Ishikawa (cell line): ENCODE measurements around the gene UBE2Q2.

ENCODE experiments used
- CEBPB ChIP-seq: IDR thresholded peaks from 2 replicates; pipeline ENCODE4 v1.6.1; 2012
- CREB1 ChIP-seq: IDR thresholded peaks from 2 replicates; pipeline ENCODE4 v1.6.1; 2012; ENCODE audit warnings: low read depth
- EGR1 ChIP-seq: IDR thresholded peaks from 2 replicates; pipeline ENCODE4 v1.6.1; 2012
- EP300 ChIP-seq: IDR thresholded peaks from 2 replicates; pipeline ENCODE4 v1.6.1; 2012; ENCODE audit warnings: borderline replicate concordance
- FOXM1 ChIP-seq: IDR thresholded peaks from 2 replicates; pipeline ENCODE4 v1.6.1; 2012; ENCODE audit warnings: low read depth, borderline replicate concordance
- NFIC ChIP-seq: IDR thresholded peaks from 2 replicates; pipeline ENCODE4 v1.6.1; 2012
- RAD21 ChIP-seq: IDR thresholded peaks from 2 replicates; pipeline ENCODE4 v1.6.1; 2012; ENCODE audit warnings: low read depth
- TAF1 ChIP-seq: IDR thresholded peaks from 2 replicates; pipeline ENCODE4 v1.6.1; 2012; ENCODE audit warnings: low read depth, mild to moderate bottlenecking
- TCF12 ChIP-seq: IDR thresholded peaks from 2 replicates; pipeline ENCODE4 v1.6.1; 2012; ENCODE audit warnings: low read depth
- TEAD4 ChIP-seq: IDR thresholded peaks from 2 replicates; pipeline ENCODE4 v1.6.1; 2012
- YY1 ChIP-seq: IDR thresholded peaks from 2 replicates; pipeline ENCODE4 v1.6.1; 2012; ENCODE audit warnings: low read depth
- ZBTB7A ChIP-seq: IDR thresholded peaks from 2 replicates; pipeline ENCODE4 v1.6.1; 2012; ENCODE audit warnings: low read depth
- TF ChIP-seq, protein P1 (sequence below): IDR thresholded peaks from 2 replicates; pipeline ENCODE4 v1.6.1; 2012
- TF ChIP-seq, protein P2 (sequence below): IDR thresholded peaks from 2 replicates; pipeline ENCODE4 v1.6.1; 2012
- TF ChIP-seq, protein P3 (sequence below): IDR thresholded peaks from 2 replicates; pipeline ENCODE4 v1.6.1; 2012; ENCODE audit warnings: low read depth, mild to moderate bottlenecking

The UBE2Q2 gene

DNA sequence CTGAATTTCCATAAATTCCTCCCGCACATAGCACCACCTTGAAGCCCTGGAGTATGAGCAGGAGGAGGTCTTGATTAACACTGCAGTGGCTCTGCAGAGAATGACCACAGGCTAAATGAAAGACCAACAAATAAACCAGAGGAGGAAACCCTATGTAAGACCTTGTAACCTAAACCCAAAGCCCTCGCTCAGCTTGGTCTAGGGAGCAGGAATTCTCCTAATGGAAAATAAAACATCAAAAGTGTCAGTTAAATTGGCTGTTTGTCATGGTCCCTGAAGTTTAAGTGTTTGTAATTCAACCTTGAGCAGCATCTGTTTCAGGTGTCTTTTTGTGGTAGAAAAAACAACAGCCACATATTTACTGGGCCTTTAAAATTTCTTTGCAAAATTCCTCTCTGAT, 9.2 kb upstream of the UBE2Q2 start:
- TF ChIP-seq, protein P1, sequence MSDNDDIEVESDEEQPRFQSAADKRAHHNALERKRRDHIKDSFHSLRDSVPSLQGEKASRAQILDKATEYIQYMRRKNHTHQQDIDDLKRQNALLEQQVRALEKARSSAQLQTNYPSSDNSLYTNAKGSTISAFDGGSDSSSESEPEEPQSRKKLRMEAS, result no peak
- no peak for TF ChIP-seq TCF12
- TF ChIP-seq NFIC, result no peak
- TF ChIP-seq, protein P2, sequence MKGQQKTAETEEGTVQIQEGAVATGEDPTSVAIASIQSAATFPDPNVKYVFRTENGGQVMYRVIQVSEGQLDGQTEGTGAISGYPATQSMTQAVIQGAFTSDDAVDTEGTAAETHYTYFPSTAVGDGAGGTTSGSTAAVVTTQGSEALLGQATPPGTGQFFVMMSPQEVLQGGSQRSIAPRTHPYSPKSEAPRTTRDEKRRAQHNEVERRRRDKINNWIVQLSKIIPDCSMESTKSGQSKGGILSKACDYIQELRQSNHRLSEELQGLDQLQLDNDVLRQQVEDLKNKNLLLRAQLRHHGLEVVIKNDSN, result no peak
- no peak for TF ChIP-seq TAF1
- no peak for TF ChIP-seq CEBPB
- TF ChIP-seq TEAD4, result no peak
- no peak for TF ChIP-seq YY1

DNA sequence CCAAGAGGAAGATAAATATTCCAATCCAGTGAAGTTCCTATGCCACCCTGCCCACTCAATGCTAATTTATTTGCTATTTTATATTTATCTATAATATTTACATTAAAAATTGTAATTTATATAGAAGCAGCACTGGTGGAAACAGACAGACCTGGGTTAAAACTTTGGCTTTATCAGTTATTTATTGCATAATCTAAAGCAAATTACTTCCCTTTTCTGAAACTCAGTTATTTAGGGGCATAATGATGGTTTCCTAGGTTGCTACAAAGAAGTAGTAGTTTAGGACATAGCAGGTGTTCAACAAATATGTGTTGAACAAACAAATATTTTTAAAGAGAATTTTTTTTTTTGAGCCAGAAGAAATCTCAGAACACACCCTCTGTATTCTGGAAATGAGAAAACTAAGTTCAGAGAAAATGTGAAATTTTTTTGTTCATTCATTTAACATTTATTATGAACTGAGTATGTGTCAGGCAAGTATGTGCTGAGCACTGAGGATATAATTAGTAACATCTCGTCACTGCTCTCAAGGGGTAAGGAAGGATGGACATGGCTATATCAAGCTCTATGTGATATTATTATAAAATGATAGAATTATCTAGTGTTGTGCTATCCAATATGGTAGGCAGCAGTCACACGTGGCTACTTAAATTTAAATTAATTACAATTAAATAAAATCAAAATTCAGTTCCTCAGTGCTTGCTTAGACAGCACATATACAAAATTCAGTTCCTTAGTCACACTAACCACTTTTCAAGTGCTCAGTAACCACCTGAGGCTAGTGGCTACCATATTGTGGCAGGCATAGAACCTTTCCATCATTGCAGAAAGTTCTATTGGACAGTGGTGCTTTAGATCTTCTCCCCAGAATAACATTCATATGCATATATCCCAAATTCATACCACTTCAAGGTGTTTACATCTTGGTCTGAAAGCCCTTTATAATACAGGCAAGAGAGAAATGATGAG, 7.0 kb upstream of the UBE2Q2 start:
- no peak for TF ChIP-seq FOXM1
- TF ChIP-seq, protein P1, result no peak
- TF ChIP-seq EP300, result no peak
- TF ChIP-seq YY1, result no peak
- TF ChIP-seq CREB1, result no peak
- no peak for TF ChIP-seq EGR1
- no peak for TF ChIP-seq TAF1
- no peak for TF ChIP-seq NFIC
- TF ChIP-seq, protein P3, sequence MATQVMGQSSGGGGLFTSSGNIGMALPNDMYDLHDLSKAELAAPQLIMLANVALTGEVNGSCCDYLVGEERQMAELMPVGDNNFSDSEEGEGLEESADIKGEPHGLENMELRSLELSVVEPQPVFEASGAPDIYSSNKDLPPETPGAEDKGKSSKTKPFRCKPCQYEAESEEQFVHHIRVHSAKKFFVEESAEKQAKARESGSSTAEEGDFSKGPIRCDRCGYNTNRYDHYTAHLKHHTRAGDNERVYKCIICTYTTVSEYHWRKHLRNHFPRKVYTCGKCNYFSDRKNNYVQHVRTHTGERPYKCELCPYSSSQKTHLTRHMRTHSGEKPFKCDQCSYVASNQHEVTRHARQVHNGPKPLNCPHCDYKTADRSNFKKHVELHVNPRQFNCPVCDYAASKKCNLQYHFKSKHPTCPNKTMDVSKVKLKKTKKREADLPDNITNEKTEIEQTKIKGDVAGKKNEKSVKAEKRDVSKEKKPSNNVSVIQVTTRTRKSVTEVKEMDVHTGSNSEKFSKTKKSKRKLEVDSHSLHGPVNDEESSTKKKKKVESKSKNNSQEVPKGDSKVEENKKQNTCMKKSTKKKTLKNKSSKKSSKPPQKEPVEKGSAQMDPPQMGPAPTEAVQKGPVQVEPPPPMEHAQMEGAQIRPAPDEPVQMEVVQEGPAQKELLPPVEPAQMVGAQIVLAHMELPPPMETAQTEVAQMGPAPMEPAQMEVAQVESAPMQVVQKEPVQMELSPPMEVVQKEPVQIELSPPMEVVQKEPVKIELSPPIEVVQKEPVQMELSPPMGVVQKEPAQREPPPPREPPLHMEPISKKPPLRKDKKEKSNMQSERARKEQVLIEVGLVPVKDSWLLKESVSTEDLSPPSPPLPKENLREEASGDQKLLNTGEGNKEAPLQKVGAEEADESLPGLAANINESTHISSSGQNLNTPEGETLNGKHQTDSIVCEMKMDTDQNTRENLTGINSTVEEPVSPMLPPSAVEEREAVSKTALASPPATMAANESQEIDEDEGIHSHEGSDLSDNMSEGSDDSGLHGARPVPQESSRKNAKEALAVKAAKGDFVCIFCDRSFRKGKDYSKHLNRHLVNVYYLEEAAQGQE, result no peak
- TF ChIP-seq CEBPB, result no peak
- no peak for TF ChIP-seq TCF12
- TF ChIP-seq, protein P2, result no peak
- no peak for TF ChIP-seq RAD21
- TF ChIP-seq ZBTB7A, result no peak
- TF ChIP-seq TEAD4, result no peak

DNA sequence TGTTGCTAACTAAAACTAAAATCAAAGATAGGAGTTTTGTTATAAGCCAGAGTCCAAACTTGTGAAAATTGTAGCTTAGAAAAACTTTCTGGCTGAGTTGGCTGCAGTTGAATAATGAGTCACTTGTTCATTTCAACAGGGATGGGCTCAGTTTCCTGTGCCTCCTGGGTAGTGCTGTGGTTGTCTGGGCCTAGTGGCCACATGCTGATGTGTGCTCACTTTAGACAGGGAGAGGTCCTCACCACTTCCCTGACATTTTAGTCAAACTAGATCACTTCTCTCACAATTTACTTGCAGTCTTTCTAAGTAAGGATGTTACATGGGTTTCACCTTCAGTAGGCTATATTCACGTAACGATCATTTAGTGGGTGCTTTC, 6.3 kb upstream of the UBE2Q2 start:
- TF ChIP-seq EP300 (no peak), EGR1 (no peak), TEAD4 (no peak), NFIC (no peak), ZBTB7A (no peak), CREB1 (no peak), RAD21 (no peak), CEBPB (no peak)
- TF ChIP-seq, protein P3, result no peak

DNA sequence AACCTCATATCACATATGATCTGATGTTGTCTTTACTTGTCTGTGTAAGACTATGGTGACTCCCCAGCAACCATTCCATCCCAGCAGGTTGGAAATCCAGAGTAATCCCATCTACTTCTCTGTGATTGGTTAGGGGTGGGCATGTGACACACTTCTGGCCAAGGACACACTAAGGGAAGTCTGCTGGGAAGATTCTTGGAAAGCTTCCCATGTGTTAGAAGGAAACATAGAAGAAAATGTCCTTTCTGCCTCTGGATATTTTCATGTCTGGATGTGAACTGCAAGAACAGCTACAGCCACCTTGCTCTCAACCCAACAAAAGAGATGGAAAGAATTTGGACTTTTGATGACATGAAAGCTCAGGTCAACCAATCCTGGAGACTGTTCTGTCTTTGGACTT, 2.6 kb upstream of the UBE2Q2 start:
- TF ChIP-seq TAF1, result no peak
- TF ChIP-seq, protein P2, result peak; percentile 94

DNA sequence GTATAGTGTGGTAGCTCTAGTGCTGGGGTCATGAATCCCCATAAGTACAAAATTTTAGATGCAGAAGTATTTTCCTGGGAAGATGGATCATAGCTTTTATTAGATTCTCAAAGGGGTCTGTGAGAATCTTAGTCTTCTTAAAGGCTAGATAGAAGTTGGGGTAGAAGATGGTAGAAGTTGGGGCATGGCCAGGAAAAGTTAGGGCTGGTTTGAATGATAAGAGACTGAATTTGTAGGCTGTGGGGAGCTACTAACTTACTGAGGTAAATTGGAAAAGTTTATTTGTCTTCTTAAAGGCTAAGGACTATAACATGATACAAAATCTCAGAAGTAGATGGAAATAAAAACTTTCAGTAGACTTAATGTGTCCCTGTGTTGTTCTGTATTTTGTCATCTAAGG, 1.6 kb upstream of the UBE2Q2 start:
- TF ChIP-seq CREB1, result no peak
- no peak for TF ChIP-seq TAF1
- TF ChIP-seq YY1, result no peak
- no peak for TF ChIP-seq EP300
- no peak for TF ChIP-seq NFIC
- TF ChIP-seq FOXM1, result no peak
- TF ChIP-seq CEBPB, result no peak
- TF ChIP-seq, protein P3, result no peak
- TF ChIP-seq ZBTB7A, result no peak
- TF ChIP-seq TCF12, result no peak
- no peak for TF ChIP-seq RAD21
- TF ChIP-seq TEAD4, result no peak
- TF ChIP-seq EGR1, result no peak
- TF ChIP-seq, protein P1, result no peak
- TF ChIP-seq, protein P2, result no peak
